ENCODE data around the gene MYO10.

Gene MYO10

DNA sequence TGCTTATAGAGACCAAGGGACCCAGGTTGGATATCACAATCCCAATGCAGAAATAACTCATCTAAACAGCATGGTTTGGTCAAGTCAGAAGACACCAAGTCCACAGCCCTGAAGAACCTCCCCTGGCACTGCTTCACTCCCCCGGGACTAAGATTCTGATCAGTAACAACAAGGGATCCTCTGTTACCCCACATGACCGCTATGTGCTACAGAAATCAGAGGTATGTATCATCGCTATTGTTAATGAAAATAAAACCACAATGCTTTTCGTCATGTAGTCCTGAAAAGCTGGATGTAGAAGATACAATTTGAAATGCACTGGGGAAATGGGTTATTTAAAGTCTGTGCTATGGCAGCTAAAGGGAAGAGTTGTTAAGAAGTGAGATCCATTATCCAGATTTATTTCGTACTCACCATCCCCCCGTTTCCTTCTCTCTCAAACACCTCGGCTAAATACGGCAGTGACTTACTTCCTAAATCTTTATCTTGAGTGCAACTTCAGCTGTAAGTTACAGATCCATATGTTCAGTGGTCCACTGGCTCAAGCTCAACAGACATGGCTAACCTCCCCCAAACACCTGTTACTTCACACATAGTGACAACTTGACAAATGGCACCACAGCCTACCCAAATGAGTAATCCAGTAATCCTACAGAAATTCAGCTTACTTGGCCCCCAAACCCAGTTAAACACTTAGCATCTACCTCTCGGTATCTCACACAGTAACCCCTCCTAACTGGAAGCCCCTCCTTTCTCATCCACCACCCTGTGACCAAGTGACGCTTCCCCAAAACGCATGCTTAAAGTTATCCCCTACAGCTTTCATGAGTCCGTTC lies 129.2 kb downstream of the MYO10 start:
- TF ChIP-seq, protein P1, sequence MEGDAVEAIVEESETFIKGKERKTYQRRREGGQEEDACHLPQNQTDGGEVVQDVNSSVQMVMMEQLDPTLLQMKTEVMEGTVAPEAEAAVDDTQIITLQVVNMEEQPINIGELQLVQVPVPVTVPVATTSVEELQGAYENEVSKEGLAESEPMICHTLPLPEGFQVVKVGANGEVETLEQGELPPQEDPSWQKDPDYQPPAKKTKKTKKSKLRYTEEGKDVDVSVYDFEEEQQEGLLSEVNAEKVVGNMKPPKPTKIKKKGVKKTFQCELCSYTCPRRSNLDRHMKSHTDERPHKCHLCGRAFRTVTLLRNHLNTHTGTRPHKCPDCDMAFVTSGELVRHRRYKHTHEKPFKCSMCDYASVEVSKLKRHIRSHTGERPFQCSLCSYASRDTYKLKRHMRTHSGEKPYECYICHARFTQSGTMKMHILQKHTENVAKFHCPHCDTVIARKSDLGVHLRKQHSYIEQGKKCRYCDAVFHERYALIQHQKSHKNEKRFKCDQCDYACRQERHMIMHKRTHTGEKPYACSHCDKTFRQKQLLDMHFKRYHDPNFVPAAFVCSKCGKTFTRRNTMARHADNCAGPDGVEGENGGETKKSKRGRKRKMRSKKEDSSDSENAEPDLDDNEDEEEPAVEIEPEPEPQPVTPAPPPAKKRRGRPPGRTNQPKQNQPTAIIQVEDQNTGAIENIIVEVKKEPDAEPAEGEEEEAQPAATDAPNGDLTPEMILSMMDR (IDR thresholded peaks at IDR 0.05) = no peak

DNA sequence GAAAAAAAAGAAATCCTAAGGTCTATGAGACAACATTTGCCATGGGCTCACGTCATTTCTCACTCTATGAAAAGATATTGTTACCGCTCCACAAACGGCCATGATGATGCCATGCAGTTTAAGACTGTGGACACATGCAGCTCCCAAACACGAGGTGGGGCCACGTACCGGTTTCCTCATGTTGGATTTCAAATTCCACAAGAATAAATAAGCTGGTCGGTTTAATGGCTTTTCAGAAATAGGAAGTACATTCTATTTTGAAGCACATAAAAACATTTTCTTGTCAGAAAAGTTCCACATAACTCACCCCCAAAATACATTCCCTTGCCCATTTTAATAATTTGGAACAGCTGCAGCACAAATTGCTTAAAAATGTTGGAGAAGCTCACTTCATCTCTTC lies 130.6 kb downstream of the MYO10 start:
- TF ChIP-seq, protein P1 (IDR thresholded peaks at IDR 0.05) = no peak

- TF ChIP-seq, protein P1 (IDR thresholded peaks at IDR 0.05) = no peak
These were observed 132.3 kb downstream of the MYO10 start for GRCh38 chr5:16803831-16804230.

- TF ChIP-seq, protein P1 (IDR thresholded peaks at IDR 0.05) = no peak
These were observed 135.6 kb downstream of the MYO10 start for GRCh38 chr5:16800477-16800876.

DNA sequence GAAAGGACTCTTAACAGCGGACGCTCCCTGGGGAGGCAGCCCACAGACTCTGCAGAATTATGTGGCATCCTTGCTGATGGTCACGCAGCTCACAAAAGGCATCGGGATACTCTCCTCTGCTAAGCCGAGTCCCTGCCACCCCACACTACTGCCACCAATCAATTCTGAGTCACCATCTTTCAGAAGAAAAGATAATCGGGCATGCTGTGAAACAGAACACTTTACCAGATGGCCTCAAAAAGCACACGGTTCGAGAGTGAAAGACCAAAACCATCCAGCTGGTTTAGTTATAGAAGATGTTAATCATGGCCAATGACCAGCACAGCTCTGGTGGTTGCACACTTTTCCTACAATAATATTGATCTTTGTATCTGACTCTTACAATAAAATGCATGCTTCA lies 136.3 kb downstream of the MYO10 start:
- TF ChIP-seq, protein P1 (IDR thresholded peaks at IDR 0.05) = no peak

GRCh38 chr5:16797951-16798350 lies 138.1 kb downstream of the MYO10 start:
- TF ChIP-seq, protein P1 (IDR thresholded peaks at IDR 0.05) = no peak

DNA sequence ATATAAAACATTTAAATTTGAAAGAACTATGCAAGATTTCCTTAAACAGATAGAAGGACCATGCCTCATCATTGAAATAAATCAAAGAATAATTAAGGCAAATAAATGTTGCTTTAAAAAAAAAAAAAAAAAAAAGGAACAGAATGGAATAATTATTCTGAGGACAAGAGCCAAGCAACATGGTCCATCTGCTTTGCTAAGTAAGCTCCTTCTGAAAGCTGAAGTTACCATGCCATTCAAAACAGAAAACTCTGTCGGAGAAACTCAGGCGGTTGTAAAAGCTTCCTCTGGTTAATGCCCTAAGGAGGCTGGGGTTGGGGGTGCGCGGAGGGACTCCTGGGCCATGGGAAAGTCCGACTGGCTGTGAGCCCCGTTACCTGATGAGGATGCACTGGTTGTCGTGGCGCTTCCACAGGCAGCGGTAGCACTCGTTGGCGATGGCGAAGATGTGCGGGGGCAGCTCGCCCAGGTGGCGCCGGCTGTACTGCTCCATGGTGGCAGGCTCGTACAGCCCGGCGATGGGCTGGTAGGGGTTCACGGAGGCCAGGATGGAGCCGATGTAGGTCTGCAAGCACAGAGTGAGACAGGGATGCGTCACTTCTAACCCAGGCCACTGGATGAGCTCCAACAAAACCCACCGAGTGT lies 141.7 kb downstream of the MYO10 start:
- TF ChIP-seq, protein P1 (IDR thresholded peaks at IDR 0.05) = no peak

Data from LNCAP (cell line).